BLaER1 treated with 17β-estradiol and CSF1 and Interleukin-3, amounts not matched to agents 10 nM and 100 nM (cell line): ENCODE data around the gene RGL2.

ENCODE experiments used
- H3K27ac ChIP-seq, 11 experiments: shearing (Covaris generic); formaldehyde crosslinking; 2 replicates each; pipeline ENCODE4 v1.8.1; 2022
- H3K27me3 ChIP-seq, 11 experiments: shearing (Covaris generic); formaldehyde crosslinking; 2 replicates each; pipeline ENCODE4 v1.8.1; 2022
- H3K36me3 ChIP-seq, 11 experiments: shearing (Covaris generic); formaldehyde crosslinking; 2 replicates each; pipeline ENCODE4 v1.8.1; 2022
- H3K4me1 ChIP-seq, 10 experiments: shearing (Covaris generic); formaldehyde crosslinking; 2 replicates each; pipeline ENCODE4 v1.8.1; 2022
- H3K4me2 ChIP-seq, 11 experiments: shearing (Covaris generic); formaldehyde crosslinking; 2 replicates each; pipeline ENCODE4 v1.8.1; 2022
- H3K4me3 ChIP-seq, 10 experiments: shearing (Covaris generic); formaldehyde crosslinking; 2 replicates each; pipeline ENCODE4 v1.8.1; 2022
- H3K9ac ChIP-seq, 11 experiments: shearing (Covaris generic); formaldehyde crosslinking; 2 replicates each; pipeline ENCODE4 v1.8.1; 2022
- H3K9me3 ChIP-seq, 11 experiments: shearing (Covaris generic); formaldehyde crosslinking; replicated peaks in 1 of 11; 2 replicates each; pipeline ENCODE4 v1.8.1; 2022
- H4K20me1 ChIP-seq, 11 experiments: shearing (Covaris generic); formaldehyde crosslinking; 2 replicates each; pipeline ENCODE4 v1.8.1; 2022
- Cebpa-rat ChIP-seq, 11 experiments: shearing (Covaris generic); IDR thresholded peaks; 2 replicates each; pipeline ENCODE4 v1.8.1; 2022

Gene RGL2

GRCh38 chr6:33313709-33314514 is 15.2 kb upstream of the RGL2 start, which contains the start of gene TAPBP:
Gene TAPBP, minus strand, starts transcription at chr6:33314078. Its CDS starts 37 bp downstream, at chr6:33314041.
- Histone ChIP-seq H3K27ac (peak within 1 kb of the TSS; percentile 88 to 99 (median 95)), H3K9me3 (no peaks in the 10 kb centered on the region), H4K20me1 (peaks cover 31 to 61% (median 48%) of the 10 kb centered on the region in 11 experiments; a peak in 21 of 22 replicates), H3K4me2 (peak within 1 kb of the TSS; percentile 85 to 100 (median 98)), H3K4me1 (peaks cover 50 to 60% (median 57%) of the 10 kb centered on the region in 10 experiments), H3K36me3 (peaks cover 24 to 48% (median 38%) of the 10 kb centered on the region in 11 experiments), H3K9ac (peak within 1 kb of the TSS; percentile 90 to 97 (median 92)), H3K4me3 (peak within 1 kb of the TSS; percentile 75 to 91 (median 84)), H3K27me3 (no peaks in the 10 kb centered on the region)
- no peak for TF ChIP-seq Cebpa-rat (IDR thresholded peaks at IDR 0.05)

GRCh38 chr6:33313105-33313708 is 14.5 kb upstream of the RGL2 start:
- H3K9ac ChIP-seq: peak overlapping the region; percentile 90 to 97 (median 92)
- H3K27ac ChIP-seq: peak overlapping the region; percentile 88 to 99 (median 95)
- peak overlapping the region; percentile 75 to 91 (median 84) for H3K4me3 ChIP-seq
- H3K4me2 ChIP-seq: peak overlapping the region; percentile 85 to 100 (median 98)
- no peaks in the 10 kb centered on the region for H3K27me3 ChIP-seq
- no peak for TF ChIP-seq Cebpa-rat (IDR thresholded peaks at IDR 0.05)
- peaks cover 24 to 48% (median 40%) of the 10 kb centered on the region in 11 experiments for H3K36me3 ChIP-seq
- H3K4me1 ChIP-seq: peaks cover 43 to 53% (median 50%) of the 10 kb centered on the region in 10 experiments
- peaks cover 32 to 61% (median 48%) of the 10 kb centered on the region in 11 experiments; a peak in 21 of 22 replicates for H4K20me1 ChIP-seq
- H3K9me3 ChIP-seq: no peaks in the 10 kb centered on the region

GRCh38 chr6:33312361-33313104 is 13.8 kb upstream of the RGL2 start:
- no peak for TF ChIP-seq Cebpa-rat (IDR thresholded peaks at IDR 0.05)
- Histone ChIP-seq H3K9ac (peak overlapping the region; percentile 90 to 97 (median 92)), H3K4me2 (peak overlapping the region; percentile 85 to 100 (median 98)), H3K27me3 (no peaks in the 10 kb centered on the region), H3K4me3 (peak overlapping the region; percentile 75 to 91 (median 84)), H3K9me3 (no peaks in the 10 kb centered on the region), H4K20me1 (peaks cover 38 to 67% (median 53%) of the 10 kb centered on the region in 11 experiments; a peak in 21 of 22 replicates), H3K36me3 (peaks cover 24 to 54% (median 44%) of the 10 kb centered on the region in 11 experiments), H3K27ac (peak overlapping the region; percentile 88 to 99 (median 95)), H3K4me1 (peaks cover 41 to 51% (median 48%) of the 10 kb centered on the region in 10 experiments)

- Histone ChIP-seq H3K4me2 (peak overlapping the region in 9 of 11 experiments; percentile 7 to 61 (median 29); a peak in 13 of 22 replicates), H3K27me3 (no peaks in the 10 kb centered on the region), H3K36me3 (peaks cover 73 to 100% (median 97%) of the 10 kb centered on the region in 11 experiments), H3K27ac (no peak overlapping the region), H3K9ac (no peak overlapping the region), H3K4me3 (no peak overlapping the region), H3K4me1 (peaks cover 16 to 61% (median 26%) of the 10 kb centered on the region in 10 experiments), H4K20me1 (peaks cover 31 to 100% (median 79%) of the 10 kb centered on the region in 11 experiments), H3K9me3 (no peaks in the 10 kb centered on the region)
- no peak for TF ChIP-seq Cebpa-rat (IDR thresholded peaks at IDR 0.05)
Observed at GRCh38 chr6:33306356-33306755, 7.6 kb upstream of the RGL2 start.

- H3K36me3 ChIP-seq: peaks cover 62 to 95% (median 90%) of the 10 kb centered on the region in 11 experiments
- peaks cover 27 to 63% (median 33%) of the 10 kb centered on the region in 10 experiments for H3K4me1 ChIP-seq
- no peak overlapping the region for H3K4me3 ChIP-seq
- 0 out of 22 replicates have a peak overlapping the region, but pooled peaks of 2 of the 11 experiments have one; percentile 38 to 41 for H3K9ac ChIP-seq
- no peaks in the 10 kb centered on the region for H3K27me3 ChIP-seq
- H3K27ac ChIP-seq: no peak overlapping the region
- no peak for TF ChIP-seq Cebpa-rat (IDR thresholded peaks at IDR 0.05)
- H3K4me2 ChIP-seq: peak overlapping the region in 1 of 11 experiments; percentile 40; a peak in 1 of 22 replicates
- H4K20me1 ChIP-seq: peaks cover 20 to 100% (median 66%) of the 10 kb centered on the region in 11 experiments
- no peaks in the 10 kb centered on the region for H3K9me3 ChIP-seq
Observed at GRCh38 chr6:33305052-33305451, 6.3 kb upstream of the RGL2 start.

GRCh38 chr6:33304216-33304615 is 5.5 kb upstream of the RGL2 start:
- Histone ChIP-seq H3K9ac (peak overlapping the region in 3 of 11 experiments; percentile 10 to 50 (median 38); a peak in 3 of 22 replicates), H3K36me3 (peaks cover 58 to 87% (median 82%) of the 10 kb centered on the region in 11 experiments), H3K4me2 (no peak overlapping the region), H3K9me3 (no peaks in the 10 kb centered on the region), H3K4me1 (peaks cover 29 to 63% (median 36%) of the 10 kb centered on the region in 10 experiments), H3K4me3 (no peak overlapping the region), H3K27me3 (no peaks in the 10 kb centered on the region), H4K20me1 (peaks cover 20 to 95% (median 58%) of the 10 kb centered on the region in 11 experiments), H3K27ac (0 out of 22 replicates have a peak overlapping the region, but pooled peaks of 1 of the 11 experiments have one; percentile 5)
- TF ChIP-seq Cebpa-rat (IDR thresholded peaks at IDR 0.05): no peak

GRCh38 chr6:33301877-33302276 is 3.1 kb upstream of the RGL2 start:
- Histone ChIP-seq H3K4me2 (peak overlapping the region in 10 of 11 experiments; percentile 84 to 99 (median 96); a peak in 13 of 22 replicates), H3K9ac (peak overlapping the region in 5 of 11 experiments; percentile 35 to 99 (median 88); a peak in 4 of 22 replicates), H3K4me3 (peak overlapping the region in 1 of 10 experiments; percentile 76; a peak in 1 of 20 replicates), H3K9me3 (no peaks in the 10 kb centered on the region), H3K36me3 (peaks cover 49 to 64% (median 60%) of the 10 kb centered on the region in 11 experiments), H3K27ac (no peak overlapping the region), H3K4me1 (peaks cover 34 to 68% (median 44%) of the 10 kb centered on the region in 10 experiments), H4K20me1 (peaks cover 13 to 71% (median 37%) of the 10 kb centered on the region in 11 experiments; a peak in 21 of 22 replicates), H3K27me3 (no peaks in the 10 kb centered on the region)
- no peak for TF ChIP-seq Cebpa-rat (IDR thresholded peaks at IDR 0.05)
